Ammon's horn (tissue), 1 donor: Measurements from ENCODE around the gene ISYNA1.

Experiments used
- DNase-seq: peaks from one replicate; pipeline ENCODE4 v3.0.0-alpha.2; 2016; ENCODE audit warnings: low spot score

ISYNA1 gene

DNA sequence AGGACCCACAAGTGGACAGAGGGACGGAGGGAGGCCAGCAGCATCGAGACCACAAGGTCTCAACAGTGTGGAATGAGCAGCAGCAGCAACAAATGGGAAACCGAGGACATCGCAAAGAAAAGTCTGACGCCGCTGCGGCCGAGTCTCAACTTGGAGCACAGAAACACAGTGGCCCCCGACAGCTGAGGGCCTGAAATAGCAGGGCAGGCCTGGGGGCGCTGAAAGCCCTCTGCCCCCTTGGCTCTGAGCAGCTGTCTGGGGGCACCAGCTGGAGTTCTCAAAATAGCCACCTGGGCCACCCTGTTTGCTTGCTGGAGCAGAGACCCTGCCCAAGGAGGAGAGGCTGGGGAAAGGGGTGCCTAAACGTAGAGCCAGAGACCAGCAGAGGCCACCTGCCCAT is 5.9 kb upstream of the ISYNA1 start:
- no peak for DNase-seq

DNA sequence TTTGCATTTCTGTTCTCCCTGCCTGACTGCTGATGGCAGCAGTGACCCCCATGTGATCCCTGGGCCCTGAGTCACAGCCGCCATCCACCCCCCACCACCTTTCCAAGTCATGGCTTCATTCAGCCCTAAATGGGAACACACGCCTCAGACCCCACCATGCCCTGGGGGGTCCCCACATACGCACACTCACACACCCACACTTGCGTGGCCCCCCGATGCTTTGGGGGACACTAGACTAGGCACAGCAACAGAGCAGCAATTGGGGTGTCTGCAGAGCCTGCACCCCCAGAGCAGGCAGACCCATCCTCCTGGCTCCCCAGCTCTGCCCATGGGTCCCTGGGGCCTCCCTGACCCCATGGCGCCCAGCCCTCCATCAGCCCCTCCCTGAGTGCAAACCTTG is 5.5 kb upstream of the ISYNA1 start:
- DNase-seq: no peak

DNA sequence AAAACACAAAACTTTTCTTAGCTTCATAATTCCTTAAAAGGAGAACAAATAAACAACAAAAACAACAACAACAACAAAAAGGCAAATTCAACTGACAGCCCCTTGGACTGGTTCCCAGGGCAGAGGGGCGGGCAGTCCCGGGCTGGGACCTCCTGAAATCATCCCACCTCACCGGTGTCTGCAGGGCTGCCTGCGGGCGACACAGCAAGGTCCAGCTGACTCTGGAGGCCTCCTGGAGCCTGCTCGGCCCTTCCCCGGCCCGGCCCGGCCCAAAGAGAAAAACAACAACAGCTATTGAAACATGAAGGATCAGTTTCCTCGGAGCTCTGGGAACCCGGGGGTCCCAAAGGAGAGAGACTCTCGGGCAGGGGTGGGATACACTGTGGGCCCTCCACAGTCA is 5.0 kb upstream of the ISYNA1 start:
- DNase-seq: no peak

DNA sequence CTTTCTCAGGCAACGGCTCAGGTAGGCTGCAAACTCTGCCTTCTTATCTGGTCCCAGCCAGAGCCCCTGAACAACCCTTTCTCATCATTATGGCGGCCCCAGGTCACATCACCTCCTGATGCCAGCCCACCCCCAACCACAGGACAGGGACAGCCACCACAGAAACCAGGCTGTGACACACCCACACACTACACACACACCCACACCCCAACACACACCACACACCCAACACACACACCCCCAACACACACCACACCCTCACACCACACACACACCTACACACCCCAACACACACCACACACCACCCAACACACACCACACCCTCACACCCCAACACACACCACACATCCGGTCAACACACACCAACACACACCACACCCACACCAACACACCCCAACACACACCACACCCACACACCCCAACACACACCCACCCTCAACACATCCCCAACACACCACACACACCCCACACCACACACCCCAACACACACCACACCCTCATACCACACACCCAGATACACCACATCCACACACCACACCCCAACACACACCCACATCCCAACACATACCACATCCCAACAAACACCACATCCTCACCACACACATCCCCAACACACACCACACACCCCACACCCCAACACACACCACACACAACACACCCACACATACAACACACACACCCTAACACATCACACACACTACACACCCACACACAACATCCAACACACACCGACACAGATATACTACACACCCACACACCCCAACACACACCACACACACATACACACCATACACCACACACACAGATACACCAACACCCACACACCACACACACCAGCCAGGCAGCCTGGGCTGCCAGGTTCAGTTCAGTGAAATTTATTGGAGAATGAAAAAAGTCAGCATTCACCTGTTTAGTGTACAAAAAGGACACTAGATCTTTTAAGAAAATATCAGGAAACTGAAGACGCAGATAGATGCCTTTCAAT is 4.2 kb upstream of the ISYNA1 start:
- DNase-seq: no peak

DNA sequence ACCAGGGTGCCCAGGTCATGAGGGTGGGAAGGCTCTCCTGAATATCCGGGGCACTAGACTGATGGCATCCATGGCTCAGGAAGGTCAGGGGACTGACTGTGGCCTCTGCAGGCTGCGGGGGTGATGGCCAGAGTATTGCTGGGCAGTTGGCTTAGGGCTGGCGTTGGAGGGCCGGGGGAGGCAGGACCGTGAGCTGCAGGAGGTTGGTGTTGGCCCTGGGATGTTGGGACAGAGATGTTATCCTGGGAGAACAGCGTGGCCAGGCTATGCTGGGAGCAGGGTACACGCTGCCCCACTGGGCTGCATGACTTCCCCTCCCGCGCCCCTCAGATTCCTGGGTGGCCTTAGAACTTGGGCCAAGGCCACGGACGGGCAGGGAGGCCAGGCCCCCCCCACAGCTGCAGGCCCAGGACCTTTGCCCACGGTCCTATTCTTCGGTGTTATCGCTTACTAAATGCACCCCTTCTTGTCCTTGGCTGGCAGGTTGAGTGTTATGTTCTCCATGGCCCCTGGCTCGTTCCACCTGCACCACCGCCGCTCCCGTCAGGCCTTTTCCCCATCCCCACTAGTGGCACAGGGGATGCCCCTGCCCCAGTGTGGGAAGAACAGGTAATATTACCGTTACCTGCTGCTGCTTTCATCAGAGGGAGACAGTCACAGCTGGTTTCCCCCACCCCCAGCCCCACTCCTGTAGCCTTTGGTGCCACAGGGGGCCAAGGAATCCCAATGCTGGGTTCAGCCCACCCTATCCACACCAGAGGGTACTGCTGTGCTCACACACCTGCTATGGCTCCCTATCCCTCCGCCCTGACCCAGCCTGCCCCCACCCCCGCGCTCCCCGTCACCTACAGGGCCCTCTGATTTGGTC is 3.2 kb upstream of the ISYNA1 start:
- DNase-seq: no peak

DNA sequence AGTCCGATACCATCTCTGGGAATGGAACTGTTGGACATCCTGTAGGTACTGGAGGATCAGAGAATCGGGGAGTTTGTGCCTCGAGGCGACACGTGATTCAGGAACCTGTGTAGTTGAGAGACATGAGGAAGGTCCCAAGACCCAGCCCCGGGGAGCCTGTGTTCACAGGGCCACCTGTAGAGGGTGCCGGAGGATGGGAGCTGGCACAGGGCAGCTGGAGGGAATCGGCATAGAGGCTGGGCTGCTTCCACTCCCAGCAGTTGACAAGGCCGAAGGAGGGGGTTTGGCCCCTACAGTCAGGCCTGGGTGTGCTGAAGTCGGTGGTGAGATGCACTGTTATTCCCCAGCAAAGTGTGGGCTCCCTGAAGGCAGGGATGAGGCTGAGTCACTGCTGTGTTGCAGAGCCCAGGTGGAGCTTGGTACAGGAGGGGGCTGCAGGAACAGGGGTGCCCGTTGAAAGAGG is 2.5 kb upstream of the ISYNA1 start:
- DNase-seq: no peak

DNA sequence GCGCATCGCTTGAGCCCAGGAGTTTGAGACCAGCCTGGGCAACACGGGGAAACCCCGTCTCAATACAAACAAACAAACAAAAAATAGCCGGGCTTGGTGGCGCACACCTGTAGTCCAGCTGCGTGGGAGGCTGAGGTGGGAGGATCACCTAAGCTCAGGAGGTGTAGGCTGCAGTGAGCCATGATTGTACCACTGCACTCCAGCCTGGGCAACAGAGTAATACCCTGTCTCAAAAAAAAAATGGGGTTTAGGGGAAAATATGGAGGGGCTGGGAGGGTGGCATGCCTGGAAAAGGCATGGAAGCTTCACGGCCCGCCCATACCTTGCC is 1.9 kb upstream of the ISYNA1 start:
- DNase-seq: no peak

DNA sequence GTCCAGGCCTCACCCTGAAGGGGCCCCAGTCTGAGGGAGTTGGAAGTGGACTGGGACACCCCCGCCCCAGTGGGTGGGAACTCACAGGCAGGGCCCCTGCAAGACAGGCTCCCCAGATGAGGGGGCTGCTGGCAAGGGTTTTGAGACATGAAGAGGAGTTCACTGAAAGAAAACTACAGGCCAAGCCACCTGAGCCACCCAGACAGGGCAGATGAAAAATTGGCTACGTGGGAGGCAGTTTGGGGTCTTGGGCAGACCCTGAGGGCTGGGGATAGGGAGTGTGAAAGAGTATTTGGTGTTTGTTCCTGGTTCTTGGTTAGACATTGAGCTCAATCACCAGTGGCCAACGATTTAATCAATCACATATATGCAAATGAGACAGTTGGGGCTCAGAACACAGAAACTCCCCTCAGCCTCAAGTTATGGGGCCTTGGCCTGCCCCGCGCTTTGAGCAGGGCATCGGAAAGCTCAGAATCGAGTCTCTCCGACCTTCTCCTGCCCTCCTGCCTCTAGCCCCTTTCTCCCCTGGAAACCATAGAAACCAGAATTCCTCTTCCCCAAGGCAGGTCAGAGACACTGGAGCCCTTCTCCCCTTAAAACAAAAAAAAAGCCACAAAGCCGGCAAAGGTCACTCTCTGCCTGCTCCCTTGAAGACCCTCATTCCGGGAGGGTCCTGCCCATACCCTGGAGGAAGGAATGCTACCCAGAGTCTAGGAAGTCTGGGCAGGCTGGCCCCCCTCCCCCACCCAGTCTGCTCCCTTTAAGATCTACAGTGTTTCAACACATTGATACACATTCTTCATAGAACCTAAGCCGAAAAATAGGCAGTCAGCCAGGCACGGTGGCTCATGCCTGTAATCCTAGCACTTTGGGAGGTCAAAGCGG is 1.3 kb upstream of the ISYNA1 start:
- DNase-seq: no peak

DNA sequence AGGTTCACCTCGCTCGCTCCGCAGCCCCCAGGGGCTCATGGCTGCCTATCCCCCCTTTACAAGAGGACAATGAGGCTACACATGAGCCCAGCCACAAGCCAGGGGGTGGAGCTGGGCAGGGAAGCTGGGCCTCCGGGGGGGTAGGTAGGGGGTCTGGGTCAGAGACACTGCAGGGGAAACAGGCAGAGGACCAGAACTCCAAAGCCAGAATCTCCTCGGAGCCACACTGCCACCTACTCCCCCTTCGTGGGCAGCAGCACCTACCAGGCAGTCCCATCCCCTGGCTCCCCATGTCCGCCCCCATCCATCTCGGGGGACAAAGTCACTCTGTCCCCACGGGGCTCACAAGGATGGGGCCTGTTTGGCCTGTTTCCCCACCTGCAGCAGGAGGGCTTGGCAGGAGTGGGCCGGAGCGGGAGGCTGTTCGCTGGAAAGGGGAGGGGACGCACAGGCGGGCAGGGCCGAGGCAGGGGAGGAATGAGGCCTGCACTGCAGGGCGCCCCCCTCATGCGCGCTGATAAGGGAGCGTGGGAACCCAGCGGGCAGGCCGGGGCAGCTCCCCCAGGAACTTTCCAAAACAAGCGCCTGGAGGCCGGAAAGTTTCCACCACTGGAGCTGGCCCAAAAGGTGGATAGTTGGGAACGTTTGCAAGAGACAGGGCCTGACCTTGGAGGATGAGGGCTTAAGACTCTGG is 545 bp upstream of the ISYNA1 start:
- no peak for DNase-seq

DNA sequence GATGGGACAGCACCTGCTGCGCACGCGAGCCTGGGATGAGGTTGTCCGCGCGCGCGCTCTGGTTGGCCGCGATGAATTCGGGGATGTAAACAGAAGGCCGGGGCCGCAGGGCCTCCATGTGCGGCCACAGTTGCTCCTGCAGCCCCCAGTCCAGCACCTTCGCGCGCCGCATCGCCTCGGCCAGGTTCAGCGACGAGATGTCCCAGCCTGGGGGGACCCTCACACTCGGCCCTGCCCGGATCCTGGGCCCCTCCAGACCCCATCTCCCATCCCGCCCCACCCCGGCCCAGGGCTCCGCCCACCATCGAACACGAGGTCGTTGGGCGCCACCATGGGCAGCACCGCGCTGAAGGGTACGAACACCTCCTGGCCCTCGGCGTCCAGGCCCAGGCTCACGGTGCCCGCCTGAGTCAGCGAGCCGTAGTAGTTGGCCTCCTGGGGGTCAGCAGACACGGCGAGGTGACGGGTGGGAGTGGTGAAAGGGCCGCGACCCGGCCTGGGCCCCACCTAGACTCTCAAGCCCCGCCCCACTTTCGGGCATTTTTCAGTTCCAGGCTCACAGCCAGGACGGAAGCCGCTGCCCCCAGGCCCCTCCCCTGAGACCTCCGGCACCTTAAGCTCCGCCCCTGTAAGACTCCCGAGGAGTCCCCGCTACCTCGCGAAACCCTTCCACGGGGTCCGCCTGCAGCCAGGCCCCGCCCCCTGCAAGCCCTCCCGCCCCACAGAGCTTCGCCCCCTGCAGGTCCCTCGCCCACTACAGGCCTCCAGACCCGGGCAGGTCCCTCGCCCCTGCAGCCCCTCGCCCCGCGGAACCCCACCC is 1.1 kb downstream of the ISYNA1 start:
- DNase-seq: peak; percentile 63

DNA sequence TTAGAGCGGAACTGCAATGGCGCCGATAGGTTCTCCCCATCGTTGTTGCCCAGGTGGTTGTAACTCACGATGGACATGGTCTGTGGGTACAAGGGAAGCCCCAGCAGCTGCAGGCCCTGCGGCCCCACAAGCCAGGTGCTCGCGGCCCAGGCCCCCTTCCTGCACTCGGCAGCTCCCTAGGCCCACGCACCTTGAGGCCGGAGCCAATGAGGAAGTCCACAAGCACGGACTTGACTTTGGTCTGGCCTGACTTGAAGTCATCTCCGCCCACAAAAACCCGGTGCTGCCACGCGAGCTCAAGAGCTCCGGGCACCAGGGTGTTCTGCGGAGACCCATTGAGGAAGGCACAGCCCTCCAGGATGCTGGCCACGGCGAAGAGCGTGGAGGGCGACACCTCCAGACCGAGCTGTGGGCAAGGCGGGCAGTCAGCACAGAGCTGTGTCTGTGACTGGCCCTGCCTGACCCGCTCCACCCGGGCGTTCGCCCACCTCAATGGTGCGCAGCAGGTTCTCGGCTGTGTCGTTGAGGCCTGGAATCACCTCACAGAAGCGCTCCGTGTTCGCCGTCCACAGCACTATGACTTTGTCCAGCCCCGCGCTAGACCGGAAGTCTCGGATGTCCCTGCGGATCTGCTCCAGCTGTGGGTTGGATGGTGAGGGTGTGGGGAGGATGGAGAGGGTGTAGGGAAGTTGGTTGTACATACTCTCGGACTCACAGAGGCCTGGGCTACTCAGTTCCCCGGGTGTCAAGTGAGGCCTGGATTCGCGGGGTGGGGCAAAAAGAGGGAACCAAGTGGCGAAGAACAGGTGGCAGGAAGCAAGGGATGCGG is 1.9 kb downstream of the ISYNA1 start:
- DNase-seq: no peak

DNA sequence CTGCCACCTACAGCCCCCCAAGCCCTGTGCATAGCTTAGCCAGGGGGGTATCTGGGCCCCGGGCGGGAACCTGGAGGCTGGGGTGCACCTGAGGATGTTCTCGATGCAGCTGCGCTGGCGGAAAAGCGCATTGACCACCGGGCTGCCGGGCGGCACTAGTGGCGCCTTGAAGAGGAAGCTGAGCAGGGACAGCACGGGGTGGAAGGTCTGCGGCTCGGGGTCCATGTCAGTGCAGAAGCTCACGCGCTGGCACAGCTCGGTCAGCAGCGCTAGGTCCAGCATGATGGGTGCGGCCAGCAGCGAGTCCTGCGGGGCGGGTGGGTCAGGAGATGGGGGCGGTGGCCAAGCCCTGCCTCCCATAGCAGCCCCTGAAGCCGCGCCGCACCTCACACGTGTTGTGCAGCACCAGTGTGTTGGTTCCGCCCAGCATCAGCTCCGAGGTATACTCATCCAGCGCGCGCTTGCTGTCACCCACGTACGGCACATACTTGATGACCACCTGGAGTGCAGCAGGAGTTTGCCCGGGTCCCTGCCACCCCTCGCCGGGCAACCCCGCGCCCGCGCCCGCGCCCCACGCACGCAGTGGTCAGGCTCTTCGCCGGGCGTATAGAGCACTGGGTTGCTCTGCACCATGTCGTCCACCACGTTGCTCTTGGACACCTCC is 2.6 kb downstream of the ISYNA1 start:
- DNase-seq: no peak

DNA sequence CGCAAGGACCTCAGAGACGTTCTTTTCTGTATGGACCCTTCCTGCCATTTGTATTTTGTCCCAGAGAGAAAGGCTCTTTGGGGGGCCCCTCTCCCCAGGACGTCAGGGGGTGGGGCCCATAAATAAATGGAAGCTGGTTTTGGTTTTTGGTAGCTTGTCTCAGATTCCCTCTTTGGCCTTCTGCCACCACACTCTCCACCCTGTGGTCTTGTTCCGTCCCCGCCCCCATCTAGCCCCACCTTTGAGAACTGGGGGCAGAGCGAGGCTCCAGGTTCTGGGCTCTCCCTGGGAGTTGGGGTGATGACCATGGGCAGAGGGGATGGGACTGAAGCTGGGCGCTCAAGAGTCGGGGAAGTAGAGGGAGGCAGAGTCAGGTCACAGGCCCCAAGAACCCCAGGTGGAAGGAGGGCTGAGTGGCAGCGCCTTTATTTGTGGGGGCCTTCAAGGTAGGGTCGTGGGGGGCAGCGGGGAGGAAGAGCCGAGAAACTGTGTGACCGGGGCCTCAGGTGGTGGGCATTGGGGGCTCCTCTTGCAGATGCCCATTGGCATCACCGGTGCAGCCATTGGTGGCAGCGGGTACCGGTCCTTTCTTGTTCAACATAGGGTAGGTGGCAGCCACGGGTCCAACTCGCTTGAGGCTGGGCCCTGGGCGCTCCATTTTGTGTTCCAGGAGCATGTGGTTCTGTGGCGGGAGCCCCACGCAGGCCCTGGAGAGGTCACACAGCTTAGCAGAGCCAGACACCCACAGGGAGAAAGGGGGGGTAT is 3.3 kb downstream of the ISYNA1 start:
- no peak for DNase-seq

DNA sequence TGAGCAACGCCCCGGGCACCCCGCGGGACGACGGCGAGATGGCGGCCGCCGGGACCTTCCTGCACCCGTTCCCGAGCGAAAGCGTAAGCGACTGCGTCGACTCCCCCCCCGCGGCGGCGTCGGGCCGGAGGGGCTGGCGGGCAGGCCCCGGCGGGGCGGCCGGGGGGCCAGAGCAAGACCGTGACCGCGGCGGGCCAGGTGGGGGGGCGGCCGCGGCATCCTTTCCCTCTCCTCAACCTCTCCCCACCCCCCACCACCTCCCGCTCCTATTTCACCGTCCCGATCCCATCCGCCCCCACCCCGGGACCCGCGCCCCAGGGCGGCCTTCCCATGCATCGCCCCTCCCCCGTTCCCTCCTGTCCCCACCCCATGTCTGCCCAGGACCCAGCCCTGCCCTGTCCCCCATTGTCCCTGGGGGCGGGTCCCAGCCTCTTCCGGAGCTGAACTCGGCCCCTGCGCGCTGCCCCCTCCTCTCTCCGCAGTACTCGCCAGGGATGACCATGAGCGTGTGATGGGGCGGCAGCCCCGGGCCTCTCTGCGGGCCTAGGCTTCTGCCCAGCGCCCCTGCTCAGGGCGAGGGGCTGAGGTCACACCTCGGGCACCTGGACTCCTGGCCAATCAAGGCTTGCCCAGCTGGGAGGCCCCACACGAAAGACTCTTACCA is 4.1 kb downstream of the ISYNA1 start:
- no peak for DNase-seq

DNA sequence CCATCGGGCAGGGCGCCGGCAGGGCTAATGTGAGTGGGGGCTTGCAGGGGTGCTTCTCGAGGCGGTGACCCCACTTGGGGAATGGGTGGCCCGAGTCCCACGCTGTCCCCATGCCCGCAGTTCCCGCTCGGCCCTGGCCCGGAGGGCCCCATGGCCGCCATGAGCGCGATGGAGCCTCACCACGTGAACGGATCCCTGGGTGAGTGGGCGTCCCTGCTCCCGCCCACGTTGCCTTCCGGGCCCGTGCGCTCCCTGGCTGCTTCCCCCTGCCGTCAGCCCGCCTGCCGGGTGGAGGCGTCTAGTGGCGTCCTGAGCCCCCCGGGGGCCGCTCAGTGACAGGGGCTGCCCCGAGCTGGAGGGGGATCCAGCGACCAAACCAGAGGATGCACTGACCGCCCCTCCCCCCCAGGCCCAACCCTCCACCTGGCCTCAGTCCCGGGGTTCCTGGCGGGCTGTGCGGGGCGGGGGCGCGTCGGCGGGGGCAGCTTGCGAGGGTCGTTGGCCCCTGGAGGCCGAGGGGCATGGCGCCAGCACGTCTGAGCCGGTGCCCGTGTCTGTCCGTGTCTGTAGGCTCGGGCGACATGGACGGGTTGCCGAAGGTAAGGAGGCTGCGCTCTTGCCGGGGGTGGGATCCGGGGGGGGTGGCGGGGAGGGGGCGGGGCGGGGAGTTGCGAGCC is 4.8 kb downstream of the ISYNA1 start:
- peak; percentile 32 for DNase-seq

DNA sequence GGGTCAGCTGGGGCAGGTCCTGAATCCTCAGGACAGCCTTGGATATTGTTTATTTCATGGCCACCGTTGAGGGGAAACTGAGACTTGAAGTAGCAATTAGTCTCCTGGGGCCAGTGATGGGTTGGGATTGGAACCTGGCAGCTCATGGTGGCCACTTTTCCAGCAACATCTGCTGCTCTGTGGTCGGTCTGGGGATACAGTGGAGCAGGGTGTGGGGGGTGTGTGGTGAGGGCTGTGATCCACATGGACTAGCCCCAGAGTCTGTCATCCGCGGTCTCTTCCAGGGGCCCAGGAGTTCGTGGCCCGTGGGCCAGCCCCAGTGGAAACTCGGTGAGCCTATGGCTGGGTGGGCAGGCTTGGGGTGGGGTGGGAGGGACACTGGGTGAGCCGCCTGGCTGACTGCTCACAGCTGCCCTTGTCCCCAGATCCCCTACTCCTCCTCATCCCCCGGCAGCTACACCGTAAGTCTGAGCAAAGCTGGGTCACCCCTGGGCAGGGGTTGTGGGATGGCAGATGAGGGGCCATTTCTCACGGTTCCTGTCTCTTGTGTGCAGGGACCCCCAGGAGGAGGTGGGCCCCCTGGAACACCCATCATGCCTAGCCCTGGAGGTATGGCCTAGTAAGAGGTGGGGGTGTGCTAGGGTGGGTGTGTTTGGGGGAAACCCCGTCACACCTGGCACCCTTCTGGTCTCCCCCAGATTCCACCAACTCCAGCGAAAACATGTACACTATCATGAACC is 5.5 kb downstream of the ISYNA1 start:
- DNase-seq: no peak
